Spleen (tissue), 11 donors: ENCODE measurements around the gene DYSF. TPM values are rescaled to one million over a fixed set of nuclear protein-coding genes. Genes with fewer than 3 reads are reported as not detected.

Source experiments
- DNase-seq: peaks from one replicate; pipeline ENCODE4 v3.0.0-alpha.2; 2020
- H3K27ac ChIP-seq, 8 donors: fragments of 200-600 bp; sonication (generic) in 7 of 8; 1 replicate in 4 of 8; 2 replicates in 4 of 8; pipeline versions ENCODE4 v1.5.0 to v1.8.0; 2016 to 2021; ENCODE audit warnings: inconsistent platforms in 4 of 8, mild to moderate bottlenecking in 4 of 8, moderate library complexity in 1 of 8
- H3K27me3 ChIP-seq, 7 donors: fragments of 200-600 bp; sonication (generic) in 6 of 7; replicated peaks in 1 of 7; 1 replicate in 4 of 7; 2 replicates in 3 of 7; pipeline versions ENCODE4 v1.5.0 to v1.8.0; 2016 to 2021; ENCODE audit warnings: inconsistent platforms in 3 of 7, mild to moderate bottlenecking in 1 of 7
- H3K36me3 ChIP-seq, 6 donors: fragments of 200-600 bp; sonication (generic) in 5 of 6; 1 replicate in 4 of 6; 2 replicates in 2 of 6; pipeline versions ENCODE4 v1.5.0 to v1.8.0; 2016 to 2021; ENCODE audit warnings: inconsistent platforms in 2 of 6
- H3K4me1 ChIP-seq, 6 donors: fragments of 200-600 bp; sonication (generic) in 5 of 6; 1 replicate in 3 of 6; 2 replicates in 3 of 6; pipeline versions ENCODE4 v1.5.0 to v1.8.0; 2016 to 2021; ENCODE audit warnings: inconsistent platforms in 3 of 6
- H3K4me3 ChIP-seq, 8 donors: fragments of 200-600 bp; sonication (generic) in 7 of 8; 1 replicate in 4 of 8; 2 replicates in 4 of 8; pipeline versions ENCODE4 v1.5.0 to v1.8.0; 2016 to 2021; ENCODE audit warnings: inconsistent platforms in 4 of 8, mild to moderate bottlenecking in 4 of 8, moderate library complexity in 2 of 8
- H3K9me3 ChIP-seq, 8 donors: fragments of 200-600 bp; sonication (generic) in 7 of 8; 1 replicate in 4 of 8; 2 replicates in 4 of 8; pipeline versions ENCODE4 v1.5.0 to v1.8.0; 2016 to 2021; ENCODE audit warnings: inconsistent platforms in 4 of 8
- POLR2A ChIP-seq, 3 donors: fragments of 450-650 bp; IDR thresholded peaks; one replicate each; pipeline ENCODE4 v1.5.1; 2017; ENCODE audit warnings: antibody characterized with exemption in 3 of 3, mild to moderate bottlenecking in 1 of 3
- POLR2AphosphoS5 ChIP-seq, 3 donors: sonication (generic); formaldehyde crosslinking; IDR thresholded peaks; one replicate each; pipeline ENCODE4 v1.5.1; 2017; ENCODE audit warnings: antibody characterized with exemption in 3 of 3
- WGBS, 5 donors: extraction: QIAGEN DNeasy Blood & Tissue Kit in 3 of 5; methylation state at CpG; one replicate each; pipeline versions ENCODE4 v1.1.5 to v1.1.7; 2013 to 2018; 5-methylcytosine and 5-hydroxymethylcytosine counted together
- intact Hi-C: fragments of 100-400 bp; cut with DNase I; formaldehyde crosslinking; loops from one replicate; pipeline ENCODE4 v1.15.0; 2023; ENCODE audit warnings: low total_unique reads
- polyA plus RNA-seq, 3 donors: library from polyadenylated mRNA; stranded (reverse); fragments of 200-250 nt; gene quantifications; one replicate each; pipeline ENCODE4 v1.2.1, GENCODE V29; 2013
- total RNA-seq, 7 donors: library from RNA; depleted of rRNA in 3 of 7; stranded (reverse); fragments of >200 nt in 3 of 7; fragmentation: NEBNext Ultra II Directional in 4 of 7; extraction: Animal tissue kit (Norgen Biotek cat#: 25700) in 4 of 7; gene quantifications; one replicate each; pipeline versions ENCODE4 v1.1.0 to v1.2.1, GENCODE V29; 2016 to 2021
- TF ChIP-seq, protein P1 (sequence below), 11 experiments: fragments of 200-600 bp in 7 of 11; fragments of 450-650 bp in 4 of 11; sonication (generic) in 4 of 11; IDR thresholded peaks in 8 of 11; conservative IDR thresholded peaks in 3 of 11; 1 replicate in 7 of 11; 2 replicates in 4 of 11; pipeline versions ENCODE4 v1.4.0 to v1.8.0; 2016 to 2021; ENCODE audit warnings: antibody characterized with exemption in 11 of 11, inconsistent platforms in 4 of 11, mild to moderate bottlenecking in 1 of 11
- donor health status: healthy with polysubstance abuse.
- donor health status: DM: no; HTN: no; CAD: no; lungs with moderate emphysema.
- donor health status: DM: no; HTN: no; CAD: no.
- donor health status: Bipolar disorder and iron deficiency.
- donor health status: healthy.
- donor health status: DM: no; HTN: no; CAD: no.
- donor health status: DM: yes; HTN: yes; CAD: no.

Gene DYSF
- total and polyA plus RNA-seq, 10 donors: 4.0 to 287 (median 124) TPM

DNA sequence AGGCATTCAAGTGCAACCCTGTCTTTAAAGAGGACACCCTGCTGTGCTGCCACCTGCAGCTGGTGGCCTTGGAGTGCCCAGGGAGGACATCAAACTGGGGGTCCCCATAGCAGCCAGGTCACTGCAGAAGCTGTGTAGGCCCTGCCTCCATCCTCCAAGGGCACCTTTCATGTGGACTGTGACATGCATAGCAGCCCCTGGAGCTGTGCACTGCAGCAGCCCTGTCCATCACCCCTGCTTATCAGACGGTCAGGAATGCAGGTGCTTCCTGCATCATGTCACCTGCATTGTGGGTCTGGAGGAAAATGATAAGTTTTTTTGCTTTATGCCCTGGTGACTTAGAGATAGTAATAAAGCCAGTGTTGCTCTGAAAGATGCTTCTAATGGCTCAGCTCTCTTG, 155.7 kb downstream of the DYSF start:
- Histone ChIP-seq H3K36me3 (peaks cover 0 to 99% (median 7%) of the 10 kb centered on the region in 6 donors), H3K27ac (no peak overlapping the region), H3K27me3 (peaks cover 0 to 10% (median 0%) of the 10 kb centered on the region in 7 donors), H3K9me3 (no peaks in the 10 kb centered on the region), H3K4me1 (peaks cover 0 to 34% (median 19%) of the 10 kb centered on the region in 6 donors), H3K4me3 (no peak overlapping the region)
- 19 to 40% (median 22%) methylated on average over 1 of the region's 1 CpG; no CpG with 5 or more reads in 1 of the 5 donors for WGBS, 5 donors
- TF ChIP-seq, protein P1, sequence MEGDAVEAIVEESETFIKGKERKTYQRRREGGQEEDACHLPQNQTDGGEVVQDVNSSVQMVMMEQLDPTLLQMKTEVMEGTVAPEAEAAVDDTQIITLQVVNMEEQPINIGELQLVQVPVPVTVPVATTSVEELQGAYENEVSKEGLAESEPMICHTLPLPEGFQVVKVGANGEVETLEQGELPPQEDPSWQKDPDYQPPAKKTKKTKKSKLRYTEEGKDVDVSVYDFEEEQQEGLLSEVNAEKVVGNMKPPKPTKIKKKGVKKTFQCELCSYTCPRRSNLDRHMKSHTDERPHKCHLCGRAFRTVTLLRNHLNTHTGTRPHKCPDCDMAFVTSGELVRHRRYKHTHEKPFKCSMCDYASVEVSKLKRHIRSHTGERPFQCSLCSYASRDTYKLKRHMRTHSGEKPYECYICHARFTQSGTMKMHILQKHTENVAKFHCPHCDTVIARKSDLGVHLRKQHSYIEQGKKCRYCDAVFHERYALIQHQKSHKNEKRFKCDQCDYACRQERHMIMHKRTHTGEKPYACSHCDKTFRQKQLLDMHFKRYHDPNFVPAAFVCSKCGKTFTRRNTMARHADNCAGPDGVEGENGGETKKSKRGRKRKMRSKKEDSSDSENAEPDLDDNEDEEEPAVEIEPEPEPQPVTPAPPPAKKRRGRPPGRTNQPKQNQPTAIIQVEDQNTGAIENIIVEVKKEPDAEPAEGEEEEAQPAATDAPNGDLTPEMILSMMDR (IDR thresholded peaks at IDR 0.05 in 8 of 11, conservative IDR thresholded peaks at IDR 0.05 in 3 of 11): no peak
- no peak for TF ChIP-seq POLR2AphosphoS5 (IDR thresholded peaks at IDR 0.05)
- TF ChIP-seq POLR2A (IDR thresholded peaks at IDR 0.05): no peak
- peak; percentile 45 for DNase-seq
- intact Hi-C loops: no loop called here

DNA sequence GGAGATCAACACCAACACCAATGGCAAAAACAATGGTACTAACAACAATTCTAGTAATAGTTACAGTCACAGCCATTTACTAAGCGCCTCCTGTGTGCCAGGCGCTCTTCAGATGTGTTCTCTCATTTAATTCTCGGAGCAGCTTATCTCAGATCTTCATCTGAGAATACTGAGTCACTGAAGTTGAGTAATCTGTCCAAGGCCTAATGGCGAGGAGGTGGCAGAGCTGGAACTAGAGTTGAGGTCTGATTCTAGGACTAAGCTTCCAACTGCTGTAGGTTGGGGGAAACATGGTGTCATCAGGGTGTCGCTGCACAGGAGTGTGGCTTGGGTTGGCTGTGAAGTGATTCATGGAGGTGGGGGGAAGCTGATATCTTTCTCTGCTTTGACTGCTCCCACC, 156.1 kb downstream of the DYSF start:
- peaks cover 0 to 34% (median 20%) of the 10 kb centered on the region in 6 donors for H3K4me1 ChIP-seq
- no peak for DNase-seq
- intact Hi-C loops: no loop called here
- H3K4me3 ChIP-seq: no peak overlapping the region
- H3K9me3 ChIP-seq: no peaks in the 10 kb centered on the region
- 78 to 85% (median 83%) methylated on average over 5 of the region's 5 CpGs for WGBS, 5 donors
- H3K36me3 ChIP-seq: peaks cover 0 to 99% (median 7%) of the 10 kb centered on the region in 6 donors
- TF ChIP-seq, protein P1 (IDR thresholded peaks at IDR 0.05 in 8 of 11, conservative IDR thresholded peaks at IDR 0.05 in 3 of 11): no peak
- no peak for TF ChIP-seq POLR2A (IDR thresholded peaks at IDR 0.05)
- peaks cover 0 to 7% (median 0%) of the 10 kb centered on the region in 7 donors for H3K27me3 ChIP-seq
- no peak overlapping the region for H3K27ac ChIP-seq

DNA sequence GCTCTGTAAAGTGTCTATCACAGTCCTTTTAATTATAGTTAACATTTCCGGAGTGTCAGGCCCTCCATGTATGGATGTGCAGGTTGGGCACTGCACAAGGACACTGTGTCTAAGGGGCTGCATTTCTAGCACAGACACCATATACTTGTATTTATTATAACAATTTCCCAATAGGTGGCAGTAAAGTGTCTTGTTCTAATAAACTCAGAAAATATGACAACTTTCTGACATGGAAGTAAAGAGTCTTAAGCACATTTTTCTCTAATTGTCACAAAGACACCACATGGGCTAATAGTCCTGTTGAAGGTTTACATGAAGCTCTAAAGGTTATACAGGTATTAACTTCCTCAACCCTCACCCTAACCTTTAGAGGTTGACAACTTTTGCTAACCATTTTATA, 156.6 kb downstream of the DYSF start:
- H3K27ac ChIP-seq: no peak overlapping the region
- H3K36me3 ChIP-seq: peaks cover 0 to 99% (median 7%) of the 10 kb centered on the region in 6 donors
- H3K4me1 ChIP-seq: peaks cover under 1 to 34% (median 19%) of the 10 kb centered on the region in 6 donors
- WGBS, 5 donors: 49 to 88% (median 87%) methylated on average over 1 of the region's 1 CpG
- TF ChIP-seq, protein P1 (IDR thresholded peaks at IDR 0.05 in 8 of 11, conservative IDR thresholded peaks at IDR 0.05 in 3 of 11): peak in 6 of 11 experiments; percentile 16 to 31 (median 22)
- TF ChIP-seq POLR2A (IDR thresholded peaks at IDR 0.05): no peak
- no peak for TF ChIP-seq POLR2AphosphoS5 (IDR thresholded peaks at IDR 0.05)
- no peak overlapping the region for H3K4me3 ChIP-seq
- no peaks in the 10 kb centered on the region for H3K9me3 ChIP-seq
- no peak for DNase-seq
- H3K27me3 ChIP-seq: peaks cover 0 to 6% (median 0%) of the 10 kb centered on the region in 7 donors
- intact Hi-C loops: no loop called here

DNA sequence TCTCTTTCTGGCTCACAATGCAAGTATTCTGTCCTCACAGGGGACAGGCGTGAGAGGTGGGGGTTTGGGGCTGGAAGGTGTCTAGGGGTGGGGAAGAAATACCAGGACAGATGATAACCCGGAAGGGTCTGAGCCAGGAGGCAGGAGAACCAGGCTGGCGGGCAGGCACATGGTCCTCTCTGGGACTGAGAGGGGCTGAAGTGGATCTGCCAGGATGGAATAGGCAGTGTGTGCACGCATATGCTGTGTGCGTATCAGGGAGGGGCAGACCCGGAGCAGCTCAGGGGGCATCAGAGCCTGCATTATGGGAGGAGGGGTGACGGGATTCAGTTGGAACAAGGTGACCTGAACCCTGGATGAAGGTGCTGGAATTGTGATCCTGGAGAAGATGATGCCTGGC, 157.3 kb downstream of the DYSF start:
- Histone ChIP-seq H3K27ac (no peak overlapping the region), H3K4me1 (peaks cover 6 to 38% (median 21%) of the 10 kb centered on the region in 6 donors), H3K4me3 (no peak overlapping the region), H3K27me3 (peaks cover 0 to 2% (median 0%) of the 10 kb centered on the region in 7 donors), H3K9me3 (no peaks in the 10 kb centered on the region), H3K36me3 (peaks cover 0 to 99% (median 7%) of the 10 kb centered on the region in 6 donors)
- DNase-seq: no peak
- intact Hi-C loops: no loop called here
- TF ChIP-seq POLR2AphosphoS5 (IDR thresholded peaks at IDR 0.05) (no peak), POLR2A (IDR thresholded peaks at IDR 0.05) (no peak)
- TF ChIP-seq, protein P1 (IDR thresholded peaks at IDR 0.05 in 8 of 11, conservative IDR thresholded peaks at IDR 0.05 in 3 of 11): no peak
- WGBS, 5 donors: 88 to 94% (median 92%) methylated on average over 7 of the region's 7 CpGs
